Chondrocyte (in vitro differentiated cells): Measurements from ENCODE around the gene ZNF117. TPM values are rescaled to one million over a fixed set of nuclear protein-coding genes. Genes with fewer than 3 reads are reported as not detected.

Source experiments
- DNase-seq: peaks from one replicate; pipeline ENCODE4 v3.0.0; 2021; ENCODE audit warnings: mixed read lengths, low spot score
- H3K27ac Mint-ChIP-seq: one replicate; pipeline ENCODE4 v1.8.0; 2021; ENCODE audit warnings: mild to moderate bottlenecking, moderate library complexity, mixed read lengths; ENCODE audit not compliant: unreplicated experiment
- H3K27me3 Mint-ChIP-seq: 2 replicates; pipeline ENCODE4 v1.8.0; 2021; ENCODE audit warnings: low read depth, mixed read lengths
- H3K36me3 Mint-ChIP-seq: 2 replicates; pipeline ENCODE4 v1.8.0; 2021; ENCODE audit warnings: low read depth, mixed read lengths
- H3K4me1 Mint-ChIP-seq: 2 replicates; pipeline ENCODE4 v1.8.0; 2021; ENCODE audit warnings: low read depth, mild to moderate bottlenecking, mixed read lengths
- H3K4me3 Mint-ChIP-seq: one replicate; pipeline ENCODE4 v1.8.0; 2021; ENCODE audit warnings: mild to moderate bottlenecking, moderate library complexity, mixed read lengths; ENCODE audit not compliant: unreplicated experiment
- H3K9me3 Mint-ChIP-seq: 2 replicates; pipeline ENCODE4 v1.8.0; 2021; ENCODE audit warnings: low read depth, mixed read lengths
- total RNA-seq: library from RNA; stranded (reverse); gene quantifications from 3 replicates; pipeline ENCODE4 v1.2.1, GENCODE V29; 2021
- TF ChIP-seq, protein P1 (sequence below): fragments of 200-600 bp; sonication (generic); IDR thresholded peaks from 2 replicates; pipeline ENCODE4 v1.5.0; 2021; ENCODE audit warnings: antibody characterized with exemption, mild to moderate bottlenecking, moderate library complexity

Gene ZNF117
- total RNA-seq, 1 donor from 2014 or later, result 6.9 TPM

DNA sequence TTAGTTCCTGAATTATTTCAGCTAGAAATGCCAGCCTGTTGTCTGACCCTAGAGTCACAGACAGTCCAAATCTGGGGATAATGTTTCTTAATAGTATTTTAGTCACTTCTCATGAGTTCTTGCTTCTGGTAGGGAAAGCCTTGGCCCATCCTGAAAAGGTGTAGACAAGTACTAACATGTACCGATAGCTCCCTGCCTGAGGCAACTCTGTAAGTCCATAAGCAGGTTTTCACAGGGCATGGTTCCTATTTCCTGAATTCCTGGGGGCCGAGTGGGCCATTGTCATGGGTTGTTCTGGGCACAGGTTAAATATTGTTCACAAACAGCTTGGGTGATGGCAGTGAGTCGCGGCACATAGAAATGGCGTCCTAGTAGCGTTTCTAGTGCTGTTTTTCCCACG, 3.1 kb upstream of the ZNF117 start:
- Mint-ChIP-seq H3K27me3 (no peaks in the 10 kb centered on the region), H3K4me3 (no peak overlapping the region), H3K27ac (no peak overlapping the region), H3K9me3 (peaks cover 71% of the 10 kb centered on the region), H3K4me1 (no peaks in the 10 kb centered on the region), H3K36me3 (peaks cover 56% of the 10 kb centered on the region)
- TF ChIP-seq, protein P1, sequence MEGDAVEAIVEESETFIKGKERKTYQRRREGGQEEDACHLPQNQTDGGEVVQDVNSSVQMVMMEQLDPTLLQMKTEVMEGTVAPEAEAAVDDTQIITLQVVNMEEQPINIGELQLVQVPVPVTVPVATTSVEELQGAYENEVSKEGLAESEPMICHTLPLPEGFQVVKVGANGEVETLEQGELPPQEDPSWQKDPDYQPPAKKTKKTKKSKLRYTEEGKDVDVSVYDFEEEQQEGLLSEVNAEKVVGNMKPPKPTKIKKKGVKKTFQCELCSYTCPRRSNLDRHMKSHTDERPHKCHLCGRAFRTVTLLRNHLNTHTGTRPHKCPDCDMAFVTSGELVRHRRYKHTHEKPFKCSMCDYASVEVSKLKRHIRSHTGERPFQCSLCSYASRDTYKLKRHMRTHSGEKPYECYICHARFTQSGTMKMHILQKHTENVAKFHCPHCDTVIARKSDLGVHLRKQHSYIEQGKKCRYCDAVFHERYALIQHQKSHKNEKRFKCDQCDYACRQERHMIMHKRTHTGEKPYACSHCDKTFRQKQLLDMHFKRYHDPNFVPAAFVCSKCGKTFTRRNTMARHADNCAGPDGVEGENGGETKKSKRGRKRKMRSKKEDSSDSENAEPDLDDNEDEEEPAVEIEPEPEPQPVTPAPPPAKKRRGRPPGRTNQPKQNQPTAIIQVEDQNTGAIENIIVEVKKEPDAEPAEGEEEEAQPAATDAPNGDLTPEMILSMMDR, result no peak
- no peak for DNase-seq

DNA sequence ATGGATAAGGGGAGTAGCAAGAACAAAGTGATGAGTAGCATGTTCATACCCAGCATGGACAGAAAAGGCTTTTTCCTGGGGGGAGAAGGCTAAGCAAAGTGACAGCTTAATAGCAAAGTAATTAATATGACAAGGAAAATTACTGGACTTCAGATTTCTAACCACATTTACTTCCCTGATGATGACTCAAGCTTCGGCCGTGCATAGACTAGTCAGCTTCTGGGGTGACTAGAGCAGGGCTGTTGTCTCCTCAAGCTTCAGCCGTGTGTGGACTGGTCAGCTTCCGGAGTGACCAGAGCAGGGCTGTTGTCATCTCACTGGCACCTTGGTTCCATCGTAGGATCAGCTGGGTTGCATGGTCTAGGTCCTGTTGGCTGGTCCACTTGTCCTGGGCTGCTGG, 2.1 kb upstream of the ZNF117 start:
- Mint-ChIP-seq H3K4me3 (no peak overlapping the region), H3K4me1 (no peaks in the 10 kb centered on the region), H3K27me3 (no peaks in the 10 kb centered on the region), H3K9me3 (peaks cover 71% of the 10 kb centered on the region), H3K27ac (no peak overlapping the region), H3K36me3 (peaks cover 55% of the 10 kb centered on the region)
- no peak for DNase-seq
- TF ChIP-seq, protein P1, result no peak

DNA sequence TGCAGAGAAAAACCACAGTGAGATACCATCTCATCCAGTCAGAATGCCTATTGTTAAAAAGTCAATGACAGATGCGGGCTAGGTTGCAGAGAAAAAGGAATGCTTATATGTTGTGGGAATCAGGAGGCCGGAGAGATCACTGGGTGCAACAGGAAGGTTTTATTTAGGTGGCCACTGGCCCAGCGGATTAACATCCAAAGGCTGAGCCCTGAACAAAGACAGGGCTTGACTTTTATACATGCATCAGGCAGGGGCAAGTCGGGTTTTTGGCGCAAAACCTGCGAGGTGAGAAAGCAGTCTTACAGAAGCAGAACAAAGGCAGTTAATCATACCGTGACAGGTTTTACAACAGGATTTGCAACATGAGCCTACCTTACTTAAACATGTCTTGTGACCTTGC, 620 bp downstream of the ZNF117 start:
- TF ChIP-seq, protein P1, result no peak
- DNase-seq, result no peak
- Mint-ChIP-seq H3K27me3 (no peaks in the 10 kb centered on the region), H3K4me3 (no peak overlapping the region), H3K4me1 (no peaks in the 10 kb centered on the region), H3K9me3 (peaks cover 80% of the 10 kb centered on the region), H3K27ac (no peak overlapping the region), H3K36me3 (peaks cover 70% of the 10 kb centered on the region)

DNA sequence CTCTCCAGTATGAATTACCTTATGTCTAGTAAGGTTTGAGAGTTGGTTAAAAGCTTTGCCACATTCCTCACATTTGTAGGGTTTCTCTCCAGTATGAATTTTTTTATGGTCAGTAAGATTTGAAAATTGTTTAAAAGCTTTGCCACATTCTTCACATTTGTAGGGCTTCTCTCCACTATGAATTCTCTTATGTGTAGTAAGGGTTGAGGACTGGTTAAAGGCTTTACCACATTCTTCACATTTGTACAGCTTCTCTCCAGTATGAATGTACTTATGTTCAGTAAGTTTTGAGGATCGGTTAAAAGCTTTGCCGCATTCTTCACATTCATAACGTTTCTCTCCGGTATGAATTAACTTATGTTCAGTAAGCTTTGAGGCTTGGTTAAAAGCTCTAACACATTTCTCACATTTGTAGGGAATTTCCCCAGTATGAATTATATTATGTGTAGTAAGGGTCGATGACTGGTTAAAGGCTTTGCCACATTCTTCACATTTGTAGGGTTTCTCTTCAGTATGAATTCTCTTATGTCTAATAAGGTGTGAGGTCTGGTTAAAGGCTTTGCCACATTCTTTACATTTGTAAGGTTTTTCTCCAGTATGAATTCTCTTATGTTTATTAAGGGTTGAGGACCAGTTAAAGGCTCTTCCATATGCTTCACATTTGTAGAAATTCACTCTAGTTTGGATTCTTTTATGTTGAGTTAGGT, 12.2 kb downstream of the ZNF117 start:
- Mint-ChIP-seq H3K4me3 (no peak overlapping the region), H3K9me3 (peaks cover 70% of the 10 kb centered on the region), H3K27ac (no peak overlapping the region), H3K27me3 (no peaks in the 10 kb centered on the region), H3K36me3 (peaks cover 68% of the 10 kb centered on the region), H3K4me1 (no peaks in the 10 kb centered on the region)
- TF ChIP-seq, protein P1, result no peak
- no peak for DNase-seq

DNA sequence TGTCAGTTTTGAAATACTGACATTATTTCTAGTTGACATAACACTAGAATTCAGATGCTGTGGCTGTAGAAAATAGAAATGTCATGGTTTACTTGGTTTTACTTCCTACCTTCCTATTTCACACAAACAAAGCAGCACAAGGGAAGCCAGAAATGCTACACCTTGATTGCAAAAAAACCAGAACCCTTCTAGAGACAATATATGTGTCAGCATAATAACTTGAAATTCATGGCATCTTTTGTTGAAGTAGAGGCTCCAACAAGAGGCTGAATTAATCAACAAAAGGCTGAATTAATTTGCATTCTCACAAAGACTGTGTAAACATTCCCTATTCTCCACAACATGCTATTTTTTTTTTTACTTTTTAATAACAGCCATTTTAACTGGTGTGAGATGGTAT, 25.2 kb downstream of the ZNF117 start:
- Mint-ChIP-seq H3K27me3 (no peaks in the 10 kb centered on the region), H3K27ac (no peak overlapping the region), H3K4me3 (no peak overlapping the region), H3K9me3 (peaks cover 55% of the 10 kb centered on the region), H3K36me3 (peaks cover 14% of the 10 kb centered on the region), H3K4me1 (no peaks in the 10 kb centered on the region)
- DNase-seq, result no peak
- TF ChIP-seq, protein P1, result no peak
